Liver (tissue), 3 donors: Measurements from ENCODE around the gene IL17B.

Source experiments
- ATF3 ChIP-seq: IDR thresholded peaks from 2 replicates; pipeline ENCODE4 v1.6.1; 2016; ENCODE audit warnings: antibody characterized with exemption
- CTCF ChIP-seq: fragments of 150-350 bp; IDR thresholded peaks from 2 replicates; pipeline ENCODE4 v1.5.1; 2017; ENCODE audit warnings: improper control_type of control experiment, low read depth, low read length; ENCODE audit not compliant: missing input control
- JUND ChIP-seq, 2 donors: IDR thresholded peaks; 2 replicates each; pipeline ENCODE4 v1.6.1; 2016; ENCODE audit warnings: antibody characterized with exemption in 2 of 2
- REST ChIP-seq: IDR thresholded peaks from 2 replicates; pipeline ENCODE4 v1.6.1; 2016; ENCODE audit warnings: antibody characterized with exemption, mild to moderate bottlenecking
- RXRA ChIP-seq, 2 donors: IDR thresholded peaks; 2 replicates each; pipeline ENCODE4 v1.6.1; 2017 to 2018; ENCODE audit warnings: antibody characterized with exemption in 2 of 2, mild to moderate bottlenecking in 1 of 2
- SP1 ChIP-seq: IDR thresholded peaks from 2 replicates; pipeline ENCODE4 v1.6.1; 2018; ENCODE audit warnings: antibody characterized with exemption, mild to moderate bottlenecking
- TAF1 ChIP-seq: conservative IDR thresholded peaks from 2 replicates; pipeline ENCODE4 v1.6.1; 2016; ENCODE audit warnings: antibody characterized with exemption, mild to moderate bottlenecking
- YY1 ChIP-seq: IDR thresholded peaks from 2 replicates; pipeline ENCODE4 v1.6.1; 2016; ENCODE audit warnings: antibody characterized with exemption, mild to moderate bottlenecking
- ZBTB33 ChIP-seq: IDR thresholded peaks from 2 replicates; pipeline ENCODE4 v1.6.1; 2016; ENCODE audit warnings: antibody characterized with exemption
- TF ChIP-seq, protein P1 (sequence below): IDR thresholded peaks from 2 replicates; pipeline ENCODE4 v1.6.1; 2016; ENCODE audit warnings: antibody characterized with exemption
- donor health status: healthy.
- donor health status: healthy.

DNA sequence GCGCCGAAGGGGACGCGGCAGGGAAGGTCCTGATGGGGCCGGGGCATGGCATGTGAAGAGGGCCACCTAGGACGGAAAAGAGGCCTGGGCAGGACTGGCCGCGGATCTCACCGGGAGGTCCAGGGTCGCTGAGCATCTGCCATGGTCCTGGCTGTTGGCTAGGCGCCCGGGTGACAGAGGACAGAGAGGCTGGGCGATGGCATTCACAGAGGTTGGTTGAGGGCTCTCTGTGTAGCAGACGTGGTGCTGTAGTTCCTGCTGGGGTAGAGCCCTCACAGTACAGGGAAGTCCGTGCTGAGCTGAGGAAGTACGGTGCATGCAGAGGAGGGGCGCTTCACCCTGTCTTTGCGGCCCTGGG lies 20.8 kb downstream of the IL17B start:
- TF ChIP-seq SP1: no peak
- no peak for TF ChIP-seq CTCF
- TF ChIP-seq ZBTB33: no peak
- TF ChIP-seq, protein P1, sequence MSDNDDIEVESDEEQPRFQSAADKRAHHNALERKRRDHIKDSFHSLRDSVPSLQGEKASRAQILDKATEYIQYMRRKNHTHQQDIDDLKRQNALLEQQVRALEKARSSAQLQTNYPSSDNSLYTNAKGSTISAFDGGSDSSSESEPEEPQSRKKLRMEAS: no peak
- TF ChIP-seq RXRA (IDR thresholded peaks at IDR 0.05): no peak
- TF ChIP-seq TAF1: no peak
- no peak for TF ChIP-seq JUND (IDR thresholded peaks at IDR 0.05)
- TF ChIP-seq ATF3: no peak
- no peak for TF ChIP-seq YY1
- no peak for TF ChIP-seq REST
